Activated naive CD4-positive, alpha-beta T cell treated with anti-CD3 and anti-CD28 coated beads for 36 hours (primary cell): ENCODE measurements around the gene EEF1G. TPM values are rescaled to one million over a fixed set of nuclear protein-coding genes. Genes with fewer than 3 reads are reported as not detected.

Experiments used
- CTCF ChIA-PET: fragments of 350-600 bp; sonication (Branson Sonifier 250); formaldehyde crosslinking; loops from one replicate; lab custom pipeline; 2021; ENCODE audit warnings: antibody characterized with exemption; lab: Charles Lee
- DNase-seq: peaks from one replicate; pipeline ENCODE4 v3.0.0-alpha.2; 2020
- H3K27ac Mint-ChIP-seq: one replicate; pipeline ENCODE4 v1.8.0; 2021; ENCODE audit warnings: mild to moderate bottlenecking, mixed read lengths
- H3K27me3 Mint-ChIP-seq: one replicate; pipeline ENCODE4 v1.8.0; 2021; ENCODE audit warnings: low read depth, mixed read lengths
- H3K36me3 Mint-ChIP-seq: one replicate; pipeline ENCODE4 v1.8.0; 2021; ENCODE audit warnings: low read depth, mixed read lengths
- H3K4me1 Mint-ChIP-seq: one replicate; pipeline ENCODE4 v1.8.0; 2021; ENCODE audit warnings: low read depth, mixed read lengths
- H3K4me3 Mint-ChIP-seq: one replicate; pipeline ENCODE4 v1.8.0; 2021; ENCODE audit warnings: mild to moderate bottlenecking, moderate library complexity, mixed read lengths
- H3K9me3 Mint-ChIP-seq: one replicate; pipeline ENCODE4 v1.8.0; 2021; ENCODE audit warnings: mixed read lengths
- intact Hi-C: fragments of 100-400 bp; cut with micrococcal nuclease; formaldehyde crosslinking; loops from one replicate; pipeline ENCODE4 v1.15.1; 2023
- total RNA-seq, 2 experiments: library from RNA; stranded (reverse); gene quantifications; one replicate each; pipeline ENCODE4 v1.2.3, GENCODE V29; 2021

EEF1G gene
- total RNA-seq, 2 experiments from 2014 or later, result 2,282 to 2,440 TPM

DNA sequence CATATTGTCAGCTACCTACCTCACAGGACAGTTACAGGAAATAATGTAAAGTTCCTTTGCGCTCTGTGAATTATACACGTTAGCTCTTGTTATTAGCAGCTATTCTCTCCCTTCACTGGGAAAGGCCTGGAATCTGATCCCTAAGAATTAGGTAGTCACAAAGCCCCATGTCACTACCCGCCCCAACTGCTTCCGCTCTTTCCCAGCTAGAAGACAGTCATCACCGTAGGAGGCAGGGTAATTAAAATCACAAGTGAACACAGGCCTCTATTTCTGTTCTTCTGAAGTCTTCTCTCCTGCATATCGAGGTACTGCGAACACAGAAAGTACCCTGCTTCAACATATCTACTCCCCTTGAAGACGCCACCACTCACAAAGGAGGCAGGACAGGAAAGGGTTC lies 14.5 kb downstream of the EEF1G start:
- H3K36me3 Mint-ChIP-seq, result peaks cover 58% of the 10 kb centered on the region
- CTCF ChIA-PET, result interaction anchor here (0.6 to 6.1 kb wide), 5 partner anchors 7 to 164 kb away, joined by 3 to 61 read pairs (median 11); partner anchors contain the start of gene EEF1G
- no peak for DNase-seq
- no peaks in the 10 kb centered on the region for H3K9me3 Mint-ChIP-seq
- H3K27ac Mint-ChIP-seq, result peak overlapping the region; percentile 82
- no peaks in the 10 kb centered on the region for H3K27me3 Mint-ChIP-seq
- peaks cover 80% of the 10 kb centered on the region for H3K4me1 Mint-ChIP-seq
- intact Hi-C loops, result loop anchor here (5.0 to 10.0 kb wide), 3 partner anchors 172 to 1126 kb away; partner anchors contain the start of genes FTH1 and RTN3
- no peak overlapping the region for H3K4me3 Mint-ChIP-seq

DNA sequence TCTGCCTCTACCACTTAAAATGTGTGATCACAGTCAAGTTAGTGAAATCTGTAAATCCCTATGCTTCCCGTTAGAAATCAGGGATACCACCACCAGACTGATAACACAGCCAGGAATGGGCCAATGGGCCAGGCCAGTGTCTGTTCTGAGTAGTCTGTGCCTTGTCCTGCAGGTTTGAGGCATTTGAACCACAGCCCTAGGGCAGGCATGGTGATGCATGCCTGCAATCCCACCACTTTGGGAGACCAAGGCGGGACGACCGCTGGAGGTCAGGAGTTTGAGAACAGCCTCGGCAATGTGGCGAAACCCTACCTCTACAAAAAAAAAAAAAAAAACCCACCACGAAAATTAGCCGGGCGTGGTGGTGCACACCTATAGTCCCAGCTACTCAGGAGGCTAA lies 15.0 kb downstream of the EEF1G start:
- peak overlapping the region; percentile 82 for H3K27ac Mint-ChIP-seq
- H3K4me1 Mint-ChIP-seq, result peaks cover 82% of the 10 kb centered on the region
- H3K9me3 Mint-ChIP-seq, result no peaks in the 10 kb centered on the region
- intact Hi-C loops, result loop anchor here (5.0 to 10.0 kb wide), 3 partner anchors 171 to 1126 kb away; partner anchors contain the start of genes FTH1 and RTN3
- CTCF ChIA-PET, result interaction anchor here (2.1 to 6.1 kb wide), 5 partner anchors 8 to 164 kb away, joined by 8 to 61 read pairs (median 12); no protein-coding TSS in a partner anchor
- no peak for DNase-seq
- H3K27me3 Mint-ChIP-seq, result no peaks in the 10 kb centered on the region
- H3K4me3 Mint-ChIP-seq, result no peak overlapping the region
- peaks cover 54% of the 10 kb centered on the region for H3K36me3 Mint-ChIP-seq

DNA sequence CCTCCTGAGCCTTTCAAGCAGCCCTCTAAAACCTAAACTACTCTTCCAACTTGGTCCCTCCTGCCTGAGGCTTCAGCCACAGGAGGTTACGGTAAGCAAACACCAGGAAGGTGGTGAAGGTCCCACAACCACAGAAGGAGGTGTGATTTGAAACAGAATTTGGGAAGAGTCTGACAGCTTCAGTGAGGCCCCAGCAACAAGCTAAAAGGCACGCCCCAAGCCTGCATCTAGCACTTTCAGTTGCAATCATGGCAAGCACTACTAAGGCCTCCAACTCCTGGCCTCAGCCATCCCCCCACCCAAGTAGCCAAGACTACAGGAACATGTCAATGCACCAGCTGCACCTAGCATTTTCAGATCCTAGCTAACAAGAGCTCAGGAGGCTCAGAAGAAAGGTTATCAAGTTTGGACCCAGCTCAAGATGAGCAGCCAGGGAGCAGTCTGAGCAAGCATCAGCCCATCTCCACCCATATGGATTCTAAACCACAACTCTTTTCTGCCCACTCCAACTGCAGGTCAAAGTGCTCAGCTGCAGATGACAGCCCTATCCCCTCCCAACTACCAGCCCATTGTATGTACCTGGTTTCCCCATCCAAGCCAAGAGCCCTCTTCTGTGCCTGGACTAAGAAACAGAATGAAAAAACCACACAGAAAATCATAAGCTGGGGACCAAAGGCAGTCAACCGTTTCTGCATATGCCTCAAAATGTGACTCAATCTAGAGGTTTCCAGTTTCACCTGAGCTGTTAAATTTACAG lies 16.6 kb downstream of the EEF1G start:
- CTCF ChIA-PET, result interaction anchor here (0.7 to 6.1 kb wide), 13 partner anchors 10 to 162 kb away, joined by 3 to 61 read pairs (median 5); partner anchors contain the start of genes AHNAK, EEF1G and TUT1
- Mint-ChIP-seq H3K4me1 (peaks cover 93% of the 10 kb centered on the region), H3K27me3 (no peaks in the 10 kb centered on the region), H3K27ac (peak overlapping the region; percentile 96), H3K9me3 (peaks cover 1% of the 10 kb centered on the region), H3K36me3 (peaks cover 45% of the 10 kb centered on the region), H3K4me3 (peak overlapping the region; percentile 41)
- intact Hi-C loops, result loop anchor here (2.0 to 10.0 kb wide), 5 partner anchors 14 to 1128 kb away; partner anchors contain the start of genes FTH1 and RTN3
- DNase-seq, result peak; percentile 83

GRCh38 chr11:62556108-62556874 lies 17.4 kb downstream of the EEF1G start:
- peaks cover 95% of the 10 kb centered on the region for H3K4me1 Mint-ChIP-seq
- DNase-seq, result peak; percentile 93
- no peaks in the 10 kb centered on the region for H3K27me3 Mint-ChIP-seq
- H3K4me3 Mint-ChIP-seq, result peak overlapping the region; percentile 41
- CTCF ChIA-PET, result interaction anchor here (0.8 to 6.1 kb wide), 11 partner anchors 9 to 161 kb away, joined by 3 to 61 read pairs (median 10); partner anchors contain the start of genes AHNAK and TUT1
- H3K9me3 Mint-ChIP-seq, result peaks cover 1% of the 10 kb centered on the region
- intact Hi-C loops, result loop anchor here (2.0 to 10.0 kb wide), 5 partner anchors 13 to 1129 kb away; partner anchors contain the start of genes FTH1 and RTN3
- H3K27ac Mint-ChIP-seq, result peak overlapping the region; percentile 96
- peaks cover 40% of the 10 kb centered on the region for H3K36me3 Mint-ChIP-seq

- Mint-ChIP-seq H3K9me3 (peaks cover 1% of the 10 kb centered on the region), H3K36me3 (peaks cover 33% of the 10 kb centered on the region), H3K4me1 (peaks cover 94% of the 10 kb centered on the region), H3K27ac (peak overlapping the region; percentile 96), H3K4me3 (peak overlapping the region; percentile 41), H3K27me3 (no peaks in the 10 kb centered on the region)
- CTCF ChIA-PET, result interaction anchor here (0.6 to 6.0 kb wide), 4 partner anchors 12 to 131 kb away, joined by 4 to 55 read pairs (median 20); partner anchors contain the start of gene TUT1
- DNase-seq, result peak; percentile 79
- intact Hi-C loops, result loop anchor here (1.0 to 10.0 kb wide), 7 partner anchors 9 to 1129 kb away; partner anchors contain the start of genes AHNAK, FTH1 and RTN3
Observed at GRCh38 chr11:62555464-62556107, 18.1 kb downstream of the EEF1G start.

GRCh38 chr11:62554387-62555167 lies 19.1 kb downstream of the EEF1G start:
- Mint-ChIP-seq H3K4me1 (peaks cover 84% of the 10 kb centered on the region), H3K27ac (peak overlapping the region; percentile 85), H3K4me3 (no peak overlapping the region), H3K36me3 (peaks cover 27% of the 10 kb centered on the region), H3K9me3 (peaks cover 1% of the 10 kb centered on the region), H3K27me3 (no peaks in the 10 kb centered on the region)
- intact Hi-C loops, result loop anchor here (1.0 to 10.0 kb wide), 5 partner anchors 8 to 1130 kb away; partner anchors contain the start of genes AHNAK, FTH1 and RTN3
- no peak for DNase-seq
- CTCF ChIA-PET, result interaction anchor here (0.6 to 6.0 kb wide), 4 partner anchors 11 to 326 kb away, joined by 3 to 55 read pairs (median 20); partner anchors contain the start of gene SLC3A2

DNA sequence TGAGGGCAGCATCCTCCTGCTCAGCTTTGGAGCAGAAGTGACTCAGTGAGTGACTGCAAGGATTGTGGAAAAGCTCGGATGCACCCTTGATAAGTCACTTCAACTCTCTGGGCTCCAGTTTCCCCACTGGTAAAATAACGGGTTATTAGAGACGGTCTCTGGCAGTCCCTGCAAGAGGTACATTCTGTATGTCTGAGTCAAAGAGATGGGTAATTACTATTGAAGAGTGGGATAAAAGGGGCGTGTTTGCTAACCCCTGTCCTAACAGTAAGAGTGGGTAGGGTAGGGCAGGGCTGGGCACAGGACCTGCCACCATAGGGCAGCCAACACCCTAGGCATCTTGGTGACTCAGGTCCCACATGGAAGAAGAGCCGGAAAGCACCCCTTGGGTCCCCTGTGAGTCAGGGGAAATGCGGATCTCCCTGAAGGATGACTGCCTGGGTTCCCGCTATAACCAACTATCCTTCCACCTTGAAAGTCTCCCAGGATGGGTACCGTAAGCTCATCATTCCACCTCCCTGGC lies 19.8 kb downstream of the EEF1G start:
- CTCF ChIA-PET, result interaction anchor here (2.0 to 6.0 kb wide), 3 partner anchors 10 to 129 kb away, joined by 8 to 55 read pairs (median 31); no protein-coding TSS in a partner anchor
- Mint-ChIP-seq H3K27me3 (no peaks in the 10 kb centered on the region), H3K4me3 (no peak overlapping the region), H3K27ac (peak overlapping the region; percentile 85), H3K9me3 (peaks cover 1% of the 10 kb centered on the region), H3K4me1 (peaks cover 78% of the 10 kb centered on the region), H3K36me3 (peaks cover 20% of the 10 kb centered on the region)
- intact Hi-C loops, result loop anchor here (10.0 kb wide), 1 partner anchor 1131 kb away; the partner anchor contains the start of gene RTN3
- peak; percentile 25 for DNase-seq

- CTCF ChIA-PET, result interaction anchor here (0.6 to 6.0 kb wide), 7 partner anchors 10 to 167 kb away, joined by 3 to 55 read pairs (median 6); no protein-coding TSS in a partner anchor
- Mint-ChIP-seq H3K27me3 (no peaks in the 10 kb centered on the region), H3K4me3 (no peak overlapping the region), H3K4me1 (peaks cover 75% of the 10 kb centered on the region), H3K36me3 (peaks cover 19% of the 10 kb centered on the region), H3K27ac (peak overlapping the region; percentile 62), H3K9me3 (peaks cover 1% of the 10 kb centered on the region)
- intact Hi-C loops, result loop anchor here (10.0 kb wide), 1 partner anchor 1132 kb away; the partner anchor contains the start of gene RTN3
- peak; percentile 61 for DNase-seq
Observed at GRCh38 chr11:62553080-62553838, 20.4 kb downstream of the EEF1G start.

DNA sequence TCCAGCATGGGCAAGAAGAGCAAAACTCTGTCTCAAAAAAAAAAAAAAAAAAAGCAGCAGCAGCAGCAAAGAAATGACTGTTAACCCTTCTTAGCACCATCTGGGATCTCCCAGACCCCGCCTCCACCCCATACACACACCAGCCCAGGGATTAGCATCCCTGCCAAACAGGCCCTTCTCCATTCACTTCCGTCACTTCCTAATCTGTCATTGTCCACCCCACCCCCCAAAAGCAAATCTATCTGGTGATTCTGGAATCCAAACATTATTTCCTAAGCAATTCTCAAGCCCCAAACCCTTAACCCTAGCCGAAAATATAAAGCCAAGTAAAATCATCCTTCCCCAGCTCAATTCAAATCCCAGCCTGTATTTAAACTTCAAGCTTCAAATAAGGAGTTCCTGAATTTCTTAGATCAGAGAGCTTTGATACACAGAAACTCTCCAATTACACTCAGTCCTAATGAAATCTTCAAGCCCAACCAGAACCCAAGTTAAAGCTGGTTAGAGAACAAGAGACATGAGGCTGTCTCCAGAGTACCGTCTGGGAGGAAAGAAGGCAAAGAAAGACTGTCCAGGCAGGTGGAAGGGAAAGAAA lies 21.1 kb downstream of the EEF1G start:
- peak; percentile 32 for DNase-seq
- intact Hi-C loops, result loop anchor here (1.0 to 10.0 kb wide), 2 partner anchors 39 to 1132 kb away; partner anchors contain the start of genes RTN3 and TUT1
- Mint-ChIP-seq H3K27me3 (peaks cover 2% of the 10 kb centered on the region), H3K4me3 (no peak overlapping the region), H3K27ac (peak overlapping the region; percentile 67), H3K36me3 (peaks cover 14% of the 10 kb centered on the region), H3K9me3 (peaks cover 1% of the 10 kb centered on the region), H3K4me1 (peaks cover 72% of the 10 kb centered on the region)
- CTCF ChIA-PET, result interaction anchor here (0.5 to 6.0 kb wide), 10 partner anchors 7 to 168 kb away, joined by 3 to 55 read pairs (median 5); no protein-coding TSS in a partner anchor
